Stomach (tissue), 9 donors: ENCODE results near the gene CXCR5. TPM values are rescaled to one million over a fixed set of nuclear protein-coding genes. Genes with fewer than 3 reads are reported as not detected.

Experiments
- DNase-seq, 2 donors: peaks; one replicate each; pipeline versions ENCODE4 v3.0.0 to v3.0.0-alpha.2; 2013 to 2019
- H3K27ac ChIP-seq, 5 donors: fragments of 200-600 bp in 4 of 5; sonication (generic) in 4 of 5; one replicate each; pipeline ENCODE4 v1.5.1; 2013 to 2019; ENCODE audit warnings: mild to moderate bottlenecking in 1 of 5, moderate library complexity in 1 of 5
- H3K27me3 ChIP-seq, 3 donors: fragments of 200-600 bp; sonication (generic); one replicate each; pipeline ENCODE4 v1.5.1; 2017 to 2019; ENCODE audit warnings: mixed run types in 1 of 3
- H3K36me3 ChIP-seq, 4 donors: fragments of 200-600 bp; sonication (generic); 1 replicate in 3 of 4; 2 replicates in 1 of 4; pipeline ENCODE4 v1.5.1; 2016 to 2019
- H3K4me1 ChIP-seq, 4 donors: fragments of 200-600 bp; sonication (generic); one replicate each; pipeline ENCODE4 v1.5.1; 2016 to 2019
- H3K4me3 ChIP-seq, 4 donors: fragments of 200-600 bp; sonication (generic) in 3 of 4; one replicate each; pipeline ENCODE4 v1.5.1; 2016 to 2019; ENCODE audit warnings: mild to moderate bottlenecking in 1 of 4
- H3K9me3 ChIP-seq, 4 donors: fragments of 200-600 bp; sonication (generic); one replicate each; pipeline ENCODE4 v1.5.1; 2016 to 2019
- CTCF ChIP-seq, 7 experiments: fragments of 450-650 bp in 4 of 7; fragments of 200-600 bp in 3 of 7; sonication (generic) in 3 of 7; IDR thresholded peaks; one replicate each; pipeline ENCODE4 v1.5.1; 2016 to 2019; ENCODE audit warnings: antibody characterized with exemption in 7 of 7, control low read depth in 2 of 7, mild to moderate bottlenecking in 1 of 7
- EP300 ChIP-seq: sonication (generic); formaldehyde crosslinking; IDR thresholded peaks from one replicate; pipeline ENCODE4 v1.6.1; 2017; ENCODE audit warnings: antibody characterized with exemption
- POLR2A ChIP-seq, 4 donors: fragments of 450-650 bp; IDR thresholded peaks; one replicate each; pipeline ENCODE4 v1.6.1; 2016; ENCODE audit warnings: antibody characterized with exemption in 4 of 4, control low read depth in 2 of 4, mild to moderate bottlenecking in 1 of 4, moderate library complexity in 1 of 4
- POLR2AphosphoS5 ChIP-seq, 3 donors: sonication (generic); formaldehyde crosslinking; IDR thresholded peaks; one replicate each; pipeline ENCODE4 v1.6.1; 2016; ENCODE audit warnings: antibody characterized with exemption in 3 of 3
- WGBS, 5 donors: extraction: QIAGEN DNeasy Blood & Tissue Kit in 3 of 5; methylation state at CpG; one replicate each; pipeline versions ENCODE4 v1.1.5 to v1.1.7; 2013 to 2018; 5-methylcytosine and 5-hydroxymethylcytosine counted together
- intact Hi-C: fragments of 100-400 bp; cut with DNase I; formaldehyde crosslinking; loops from one replicate; pipeline ENCODE4 v1.15.1; 2023; ENCODE audit warnings: low total_unique reads
- polyA plus RNA-seq, 3 donors: library from polyadenylated mRNA; stranded (reverse); fragments of 200-250 nt; gene quantifications; one replicate each; pipeline ENCODE4 v1.2.3, GENCODE V29; 2013
- total RNA-seq, 5 donors: library from RNA; depleted of rRNA; stranded (reverse); fragments of >200 nt; gene quantifications; one replicate each; pipeline versions ENCODE4 v1.1.0 to v1.2.3, GENCODE V29; 2014 to 2016
- donor health status: healthy with polysubstance abuse.
- donor health status: Bipolar disorder and iron deficiency.
- donor health status: healthy.

The CXCR5 gene
- total and polyA plus RNA-seq, 8 donors, result 0.12 to 0.60 (median 0.15) TPM; not detected in 4

GRCh38 chr11:118853678-118854077, 30.0 kb upstream of the CXCR5 start:
- H3K27me3 ChIP-seq, result no peaks in the 10 kb centered on the region
- no peaks in the 10 kb centered on the region for H3K36me3 ChIP-seq
- no peak for DNase-seq
- no peaks in the 10 kb centered on the region for H3K4me1 ChIP-seq
- intact Hi-C loops, result no loop called here
- no peak overlapping the region for H3K4me3 ChIP-seq
- TF ChIP-seq CTCF (IDR thresholded peaks at IDR 0.05) (no peak), EP300 (no peak), POLR2AphosphoS5 (IDR thresholded peaks at IDR 0.05) (no peak), POLR2A (IDR thresholded peaks at IDR 0.05) (no peak)
- no peak overlapping the region for H3K27ac ChIP-seq
- H3K9me3 ChIP-seq, result no peaks in the 10 kb centered on the region
- 78 to 88% (median 85%) methylated on average over 12 of the region's 12 CpGs for WGBS, 5 donors

GRCh38 chr11:118856314-118856713, 27.4 kb upstream of the CXCR5 start:
- no peaks in the 10 kb centered on the region for H3K4me1 ChIP-seq
- no peak for DNase-seq
- H3K9me3 ChIP-seq, result no peaks in the 10 kb centered on the region
- intact Hi-C loops, result no loop called here
- TF ChIP-seq POLR2AphosphoS5 (IDR thresholded peaks at IDR 0.05) (no peak), EP300 (no peak), POLR2A (IDR thresholded peaks at IDR 0.05) (no peak), CTCF (IDR thresholded peaks at IDR 0.05) (no peak)
- no peak overlapping the region for H3K4me3 ChIP-seq
- no peak overlapping the region for H3K27ac ChIP-seq
- H3K36me3 ChIP-seq, result no peaks in the 10 kb centered on the region
- H3K27me3 ChIP-seq, result no peaks in the 10 kb centered on the region
- WGBS, 5 donors, result 55 to 87% (median 83%) methylated on average over 4 of the region's 4 CpGs

GRCh38 chr11:118857385-118857784, 26.3 kb upstream of the CXCR5 start:
- 74 to 93% (median 90%) methylated on average over 5 of the region's 5 CpGs for WGBS, 5 donors
- TF ChIP-seq POLR2AphosphoS5 (IDR thresholded peaks at IDR 0.05) (no peak), EP300 (no peak), CTCF (IDR thresholded peaks at IDR 0.05) (no peak), POLR2A (IDR thresholded peaks at IDR 0.05) (no peak)
- no peak overlapping the region for H3K4me3 ChIP-seq
- no peak for DNase-seq
- intact Hi-C loops, result no loop called here
- H3K36me3 ChIP-seq, result no peaks in the 10 kb centered on the region
- H3K27me3 ChIP-seq, result no peaks in the 10 kb centered on the region
- H3K4me1 ChIP-seq, result no peaks in the 10 kb centered on the region
- no peaks in the 10 kb centered on the region for H3K9me3 ChIP-seq
- no peak overlapping the region for H3K27ac ChIP-seq

GRCh38 chr11:118859973-118860372, 23.7 kb upstream of the CXCR5 start:
- no peak for TF ChIP-seq CTCF (IDR thresholded peaks at IDR 0.05)
- TF ChIP-seq EP300, result no peak
- TF ChIP-seq POLR2A (IDR thresholded peaks at IDR 0.05), result no peak
- no peak for TF ChIP-seq POLR2AphosphoS5 (IDR thresholded peaks at IDR 0.05)
- no peaks in the 10 kb centered on the region for H3K9me3 ChIP-seq
- H3K4me1 ChIP-seq, result no peaks in the 10 kb centered on the region
- no peaks in the 10 kb centered on the region for H3K27me3 ChIP-seq
- intact Hi-C loops, result no loop called here
- H3K27ac ChIP-seq, result no peak overlapping the region
- DNase-seq, result no peak
- 75 to 89% (median 78%) methylated on average over 4 of the region's 4 CpGs for WGBS, 5 donors
- H3K4me3 ChIP-seq, result no peak overlapping the region
- no peaks in the 10 kb centered on the region for H3K36me3 ChIP-seq
